Measurements from ENCODE around the gene SLC25A28.
"Not testable (repeated sequence)": the region's sequence is repeated elsewhere in the genome, so short reads cannot be mapped to it uniquely, and the experiment has no call there.

The SLC25A28 gene

GRCh38 chr10:99625124-99625523 is 4.9 kb upstream of the SLC25A28 start:
- DNase-seq: not testable (repeated sequence)

GRCh38 chr10:99623919-99624318 is 3.7 kb upstream of the SLC25A28 start:
- no peak for DNase-seq

GRCh38 chr10:99621454-99622251 is 1.4 kb upstream of the SLC25A28 start:
- no peak for DNase-seq

GRCh38 chr10:99620711-99621453 is 643 bp upstream of the SLC25A28 start:
- peak; percentile 80 to 94 (median 90) for DNase-seq

- no peak for DNase-seq
Measured at GRCh38 chr10:99619090-99619800, 994 bp downstream of the SLC25A28 start.

GRCh38 chr10:99617696-99618095 is 2.5 kb downstream of the SLC25A28 start:
- no peak for DNase-seq

- DNase-seq: no peak
Measured at GRCh38 chr10:99615426-99615825, 4.8 kb downstream of the SLC25A28 start.

- DNase-seq: no peak
Measured at GRCh38 chr10:99612167-99612831, 7.9 kb downstream of the SLC25A28 start.

- no peak for DNase-seq
Measured at GRCh38 chr10:99611326-99611725, 8.9 kb downstream of the SLC25A28 start.

GRCh38 chr10:99610221-99610620 is 10.0 kb downstream of the SLC25A28 start:
- no peak for DNase-seq

GRCh38 chr10:99609186-99609585 is 11.1 kb downstream of the SLC25A28 start:
- DNase-seq: no peak

GRCh38 chr10:99605351-99605750 is 14.9 kb downstream of the SLC25A28 start:
- DNase-seq: no peak

- DNase-seq: no peak
Measured at GRCh38 chr10:99604862-99605261, 15.4 kb downstream of the SLC25A28 start.

GRCh38 chr10:99598781-99599509 is 21.3 kb downstream of the SLC25A28 start:
- DNase-seq: no peak

- no peak for DNase-seq
Measured at GRCh38 chr10:99598011-99598410, 22.2 kb downstream of the SLC25A28 start.

GRCh38 chr10:99596708-99597107 is 23.5 kb downstream of the SLC25A28 start:
- DNase-seq: not testable (repeated sequence)

- DNase-seq: no peak
Measured at GRCh38 chr10:99595770-99596465, 24.3 kb downstream of the SLC25A28 start.

- no peak for DNase-seq
Measured at GRCh38 chr10:99595236-99595635, 25.0 kb downstream of the SLC25A28 start.

- DNase-seq: no peak
Measured at GRCh38 chr10:99593312-99593711, 26.9 kb downstream of the SLC25A28 start.

GRCh38 chr10:99590799-99591198 is 29.4 kb downstream of the SLC25A28 start:
- no peak for DNase-seq

GRCh38 chr10:99583687-99584086 is 36.6 kb downstream of the SLC25A28 start:
- no peak for DNase-seq
